Body of pancreas (tissue), 4 donors: Measurements from ENCODE around the gene PDIA5.

Source experiments
- CTCF ChIP-seq, 7 experiments: fragments of 450-650 bp in 4 of 7; fragments of 200-600 bp in 3 of 7; sonication (generic) in 3 of 7; IDR thresholded peaks; one replicate each; pipeline ENCODE4 v1.5.1; 2016 to 2019; ENCODE audit warnings: antibody characterized with exemption in 7 of 7
- POLR2A ChIP-seq, 3 donors: fragments of 450-650 bp; IDR thresholded peaks; one replicate each; pipeline ENCODE4 v1.6.1; 2016; ENCODE audit warnings: antibody characterized with exemption in 3 of 3, mild to moderate bottlenecking in 2 of 3

GRCh38 chr3:123053107-123053506 is 13.7 kb upstream of the PDIA5 start:
- TF ChIP-seq CTCF (IDR thresholded peaks at IDR 0.05), result no peak
- TF ChIP-seq POLR2A (IDR thresholded peaks at IDR 0.05), result no peak
